Measurements from ENCODE around the gene DYDC2.
"Not testable (repeated sequence)": the region's sequence is repeated elsewhere in the genome, so short reads cannot be mapped to it uniquely, and the experiment has no call there.

Gene DYDC2

DNA sequence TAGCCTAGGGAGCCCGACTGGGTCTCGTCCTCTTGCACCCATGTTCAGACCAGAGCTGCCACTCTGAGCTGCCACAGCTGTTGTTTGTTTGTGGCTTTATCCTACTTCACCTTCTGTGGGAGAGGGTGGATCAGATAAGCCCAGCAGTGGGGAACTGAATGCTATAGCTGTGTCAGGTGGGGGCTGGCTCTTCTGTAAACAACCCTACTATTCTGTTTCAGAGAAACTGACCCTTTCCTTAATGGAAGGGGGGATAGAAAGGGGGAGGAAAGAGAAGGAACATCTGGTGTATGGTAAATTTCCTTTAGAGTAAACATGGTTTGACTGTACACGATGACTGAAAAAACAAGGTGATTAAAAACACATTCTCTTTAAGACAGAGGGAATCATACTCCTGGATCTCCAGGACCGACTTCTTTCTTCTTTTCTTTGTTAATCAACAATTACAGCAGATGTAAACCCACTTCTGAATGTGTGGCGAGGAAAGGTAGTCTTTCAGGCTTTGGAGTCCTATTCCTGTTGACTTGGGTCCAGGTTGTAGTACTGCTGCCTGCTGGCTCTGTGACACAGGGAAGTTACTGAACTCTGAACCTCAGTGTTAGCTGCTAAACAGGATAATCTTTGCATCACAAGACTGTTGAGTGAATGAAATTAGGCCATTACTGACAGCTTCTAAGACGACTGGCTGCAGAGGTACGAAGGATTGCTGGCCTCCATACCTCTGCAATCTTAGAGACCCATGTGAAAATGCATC, 57.7 kb downstream of the DYDC2 start:
- no peak for DNase-seq

DNA sequence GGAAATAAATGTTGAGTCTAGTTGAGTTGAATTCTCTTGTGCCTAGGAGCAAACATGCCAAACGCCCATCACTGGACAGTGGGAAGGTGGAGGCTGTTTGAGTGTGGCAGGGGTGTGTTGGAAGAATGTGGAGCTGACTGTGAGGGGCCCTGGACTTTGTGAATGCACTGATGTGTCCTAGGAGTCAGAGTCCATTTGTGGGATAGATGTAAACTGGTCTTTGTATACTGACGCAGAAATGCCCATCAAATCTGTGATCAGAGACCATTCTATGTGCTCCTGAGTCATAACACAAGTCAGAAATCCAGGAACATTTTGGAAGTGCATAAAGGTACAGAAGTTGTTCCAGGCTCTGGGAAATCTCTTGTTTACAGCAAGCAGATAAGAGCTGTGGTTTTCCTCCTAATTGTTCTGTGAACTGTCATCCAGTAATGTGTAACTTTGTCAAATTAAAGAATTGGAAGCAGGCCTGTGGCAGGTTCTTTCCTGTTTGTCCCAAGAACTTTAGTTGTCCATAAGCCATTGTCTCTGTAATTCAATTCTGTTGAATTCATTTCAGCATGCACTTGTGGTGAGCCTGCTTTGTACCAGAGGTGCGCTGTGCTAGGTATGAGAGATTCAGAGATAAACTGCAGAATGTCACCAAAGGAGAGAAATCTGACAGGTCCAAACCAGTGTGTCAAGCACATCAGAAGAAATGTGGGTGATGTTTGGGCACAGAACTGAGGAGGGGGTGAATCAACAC, 59.3 kb downstream of the DYDC2 start:
- DNase-seq, result no peak

DNA sequence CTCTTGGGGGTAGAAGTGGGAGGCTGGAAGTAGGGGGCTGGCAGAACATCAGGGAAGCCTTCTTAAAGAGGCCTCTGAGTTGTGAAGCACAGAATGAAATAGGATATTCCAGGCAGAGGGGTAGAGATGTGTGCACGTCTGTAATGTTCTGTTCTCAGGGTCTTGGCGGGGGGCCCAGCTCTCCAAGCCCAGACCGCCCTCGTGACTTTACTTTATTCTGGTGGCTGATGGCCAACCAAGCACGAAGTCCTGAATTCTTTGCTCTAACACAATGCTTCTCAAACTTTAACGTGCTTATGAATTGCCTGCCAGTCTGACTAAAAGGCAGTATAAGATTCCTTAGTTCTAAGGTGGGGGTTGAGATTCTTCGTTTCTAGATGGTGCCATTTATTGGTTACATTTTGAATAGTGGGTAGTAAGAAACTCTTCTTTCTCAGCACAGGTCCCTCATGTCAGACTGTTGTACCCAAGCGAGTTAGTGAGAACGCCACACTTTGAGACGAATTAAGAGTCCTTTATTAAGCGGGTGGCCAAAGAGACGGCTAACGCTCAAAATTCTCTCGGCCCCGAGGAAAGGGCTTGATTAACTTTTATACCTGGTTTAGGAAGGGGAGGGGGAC, 60.0 kb downstream of the DYDC2 start:
- no peak for DNase-seq

DNA sequence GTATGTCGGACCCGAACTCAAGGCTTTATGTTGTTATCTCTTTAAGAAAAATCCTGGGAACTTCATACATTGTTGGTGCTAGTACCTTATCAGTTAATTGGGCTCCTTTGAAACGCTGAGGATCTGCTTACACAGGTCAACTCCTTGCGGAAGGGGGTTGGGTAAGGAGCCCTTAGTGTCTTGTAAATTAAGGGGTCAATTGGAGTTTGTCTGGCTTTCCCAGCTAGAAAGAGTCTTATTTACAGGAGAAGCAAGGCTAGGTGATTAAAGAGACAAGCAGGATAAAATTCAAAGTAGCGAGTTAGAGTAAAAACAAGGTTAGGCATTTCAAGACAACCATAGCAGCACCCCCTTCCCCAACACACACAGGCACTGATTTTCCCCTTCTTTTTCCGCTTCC, 60.7 kb downstream of the DYDC2 start:
- not testable (repeated sequence) for DNase-seq
